ENCODE results near the gene SOBP.

Gene SOBP

DNA sequence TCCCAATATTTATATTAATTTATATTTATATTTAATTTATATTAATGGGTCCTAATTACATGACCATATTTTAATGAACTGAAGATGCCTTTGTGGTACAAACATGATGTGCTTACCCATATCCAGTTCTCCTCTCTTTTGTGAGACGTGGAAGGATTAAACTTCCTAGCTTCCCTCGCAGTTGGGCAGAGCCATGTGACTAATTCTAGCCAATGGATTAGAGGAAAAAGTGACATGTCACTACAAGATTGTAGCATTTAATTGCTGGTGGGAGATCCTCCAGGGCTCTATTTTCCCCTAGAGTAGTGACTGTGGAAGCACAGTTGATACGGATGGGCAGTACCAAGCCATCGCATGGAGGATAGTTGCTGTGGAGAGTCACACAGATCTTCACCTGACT, 4.8 kb upstream of the SOBP start:
- DNase-seq (ENCODE audit: insufficient read length, low spot score) = no peak

DNA sequence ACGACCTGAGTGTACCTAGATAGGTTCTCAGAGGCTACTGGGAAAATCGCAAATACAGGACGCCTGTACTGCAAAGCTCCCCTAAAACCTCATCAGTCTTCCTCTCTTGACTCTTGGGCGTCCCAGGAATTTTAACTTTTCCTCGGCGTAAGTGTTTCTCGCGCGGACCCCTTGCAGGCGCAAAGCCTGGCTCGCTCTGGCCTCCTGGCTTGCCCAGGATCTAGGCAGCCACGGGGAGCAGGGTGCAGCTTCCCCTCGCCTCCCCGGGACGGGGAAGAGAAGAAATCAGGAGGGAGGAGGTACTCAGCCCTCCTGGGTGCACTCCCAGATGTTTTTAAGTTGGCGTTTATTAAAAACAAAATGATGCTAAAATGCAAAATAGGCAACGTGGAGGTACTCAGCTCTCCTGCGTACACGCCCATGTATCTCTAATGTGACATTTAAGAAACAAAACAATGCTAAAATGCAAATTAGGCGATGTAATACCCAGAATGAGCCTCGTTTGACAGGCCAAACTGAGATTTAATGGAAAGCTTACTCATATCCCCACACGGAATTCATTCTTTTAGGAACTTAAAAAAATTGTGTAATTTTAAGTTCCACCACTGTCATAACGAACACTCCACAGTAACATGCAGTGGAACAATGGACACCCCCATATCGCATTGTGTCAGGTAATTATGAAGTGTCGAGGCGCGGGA, 1.6 kb upstream of the SOBP start:
- DNase-seq (ENCODE audit: insufficient read length, low spot score) = no peak
- FAIRE-seq = no peak

More for the DNA sequence above, 4.8 kb upstream of the SOBP start:
- no peak for FAIRE-seq

GRCh38 chr6:107488875-107489635, 862 bp upstream of the SOBP start:
- DNase-seq (ENCODE audit: insufficient read length, low spot score) = peak; percentile 35
- no peak for FAIRE-seq

DNA sequence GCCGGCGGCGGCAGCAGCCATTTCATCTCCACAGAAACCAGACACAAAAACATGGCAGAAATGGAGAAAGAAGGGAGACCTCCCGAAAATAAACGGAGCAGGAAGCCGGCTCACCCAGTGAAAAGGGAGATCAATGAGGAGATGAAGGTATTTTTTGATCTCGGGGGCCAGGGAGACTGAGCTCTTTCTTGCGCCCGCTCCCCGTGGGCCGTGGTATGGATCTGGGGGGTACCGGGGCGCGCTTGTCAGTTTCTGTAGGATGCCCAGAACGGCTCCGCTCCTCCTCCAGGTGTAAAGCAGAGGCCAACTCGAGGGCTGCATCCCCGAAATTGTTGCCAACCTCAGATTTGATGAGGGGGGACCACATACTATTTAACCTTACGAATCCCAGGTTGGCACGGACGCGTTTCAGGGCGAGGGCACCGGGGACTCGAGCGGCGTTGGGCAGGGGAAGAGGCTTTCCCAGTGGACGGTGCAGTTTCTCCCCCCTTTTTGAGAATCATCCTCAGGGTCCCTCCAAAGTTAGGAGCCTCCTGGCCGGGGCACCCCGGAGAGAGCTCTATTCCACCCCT, 735 bp downstream of the SOBP start:
- FAIRE-seq = no peak
- DNase-seq (ENCODE audit: insufficient read length, low spot score) = no peak

- FAIRE-seq = no peak
- DNase-seq (ENCODE audit: insufficient read length, low spot score) = no peak
These were observed 1.3 kb downstream of the SOBP start for GRCh38 chr6:107491138-107491609.

DNA sequence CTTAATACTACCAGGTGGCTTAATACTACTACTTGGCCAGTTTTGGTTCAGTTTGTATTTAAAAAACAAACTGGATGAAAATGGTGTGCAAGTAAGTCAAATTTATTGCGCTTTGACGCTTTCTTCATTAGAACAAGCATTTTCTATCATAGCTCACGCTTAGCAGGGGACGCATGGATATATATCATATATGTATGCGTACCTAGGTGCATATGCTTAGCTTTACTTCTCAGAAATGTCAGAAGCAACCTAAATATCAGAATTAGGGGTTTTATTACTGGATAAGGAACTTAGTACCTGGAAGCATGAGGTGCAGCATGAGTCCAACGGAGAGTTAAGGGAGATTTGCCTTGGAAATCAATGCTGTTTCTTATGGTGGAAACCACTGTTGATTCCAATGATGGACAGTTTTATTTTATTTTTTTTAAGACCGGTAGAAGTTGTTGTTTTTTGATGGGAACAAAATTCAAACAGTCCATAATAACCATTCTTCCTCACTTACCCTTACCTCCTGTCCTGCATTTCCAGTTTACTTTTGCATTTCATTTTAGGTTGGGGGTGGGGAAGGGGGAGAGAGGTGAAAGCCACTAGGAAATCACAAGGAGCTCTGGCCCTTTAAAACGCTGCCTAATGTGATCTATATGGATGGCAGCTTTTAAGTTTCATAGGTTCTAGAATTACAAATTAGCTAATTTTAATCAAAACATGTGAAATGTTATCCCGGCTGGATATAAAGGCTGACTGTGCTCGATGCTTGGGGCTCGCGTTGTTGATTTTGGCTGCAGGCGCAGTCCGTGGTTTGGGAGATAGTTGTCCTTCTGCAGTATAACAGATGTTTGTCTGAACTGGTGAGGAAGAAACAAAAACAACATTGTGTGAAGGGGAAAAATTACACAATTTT, 2.1 kb downstream of the SOBP start:
- DNase-seq (ENCODE audit: insufficient read length, low spot score) (no peak), FAIRE-seq (no peak)

DNA sequence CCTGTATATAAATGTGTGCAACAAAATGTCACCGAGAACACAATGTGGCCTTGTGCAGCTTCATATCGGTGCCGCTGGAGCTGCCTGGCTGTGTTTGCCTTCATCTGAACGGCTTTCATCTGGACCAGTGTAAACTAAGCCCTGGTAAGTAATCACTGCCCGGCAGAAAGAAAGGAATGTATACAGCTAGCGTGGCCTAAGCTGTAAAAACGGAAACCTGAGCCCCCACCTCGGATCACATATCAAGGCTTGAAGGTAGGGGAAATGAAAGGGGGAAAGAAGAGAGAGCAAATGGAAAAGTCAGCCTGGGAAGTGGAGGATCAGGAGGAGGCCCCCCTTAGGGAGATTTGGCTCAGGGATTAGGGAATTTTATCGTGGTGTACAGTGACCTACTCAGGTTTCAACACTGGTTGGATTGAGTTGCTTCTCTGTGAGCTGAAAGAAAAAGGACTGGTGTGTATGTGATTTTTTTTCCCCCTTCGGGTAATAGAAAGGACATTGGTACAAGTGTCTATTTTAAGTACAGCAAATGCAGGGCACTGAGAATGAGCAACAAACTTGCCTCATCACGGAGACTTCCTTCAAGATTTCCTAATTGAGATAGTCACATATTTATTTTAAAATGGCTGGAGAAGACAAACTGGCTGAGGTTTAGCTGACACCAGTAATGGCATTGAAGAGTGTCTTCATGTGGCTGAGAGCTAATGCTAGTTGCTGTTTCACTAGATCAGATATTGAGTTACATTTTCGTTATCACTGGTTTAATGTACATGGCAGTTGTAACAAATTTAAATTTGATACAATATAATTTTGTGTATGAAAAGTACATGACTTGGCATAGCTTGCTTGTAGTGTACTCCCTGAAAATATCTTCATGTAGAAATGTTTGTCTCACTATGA, 3.5 kb downstream of the SOBP start:
- no peak for DNase-seq (ENCODE audit: insufficient read length, low spot score)
- no peak for FAIRE-seq

GRCh38 chr6:107495196-107495643, 5.3 kb downstream of the SOBP start:
- FAIRE-seq (no peak), DNase-seq (ENCODE audit: insufficient read length, low spot score) (no peak)

DNA sequence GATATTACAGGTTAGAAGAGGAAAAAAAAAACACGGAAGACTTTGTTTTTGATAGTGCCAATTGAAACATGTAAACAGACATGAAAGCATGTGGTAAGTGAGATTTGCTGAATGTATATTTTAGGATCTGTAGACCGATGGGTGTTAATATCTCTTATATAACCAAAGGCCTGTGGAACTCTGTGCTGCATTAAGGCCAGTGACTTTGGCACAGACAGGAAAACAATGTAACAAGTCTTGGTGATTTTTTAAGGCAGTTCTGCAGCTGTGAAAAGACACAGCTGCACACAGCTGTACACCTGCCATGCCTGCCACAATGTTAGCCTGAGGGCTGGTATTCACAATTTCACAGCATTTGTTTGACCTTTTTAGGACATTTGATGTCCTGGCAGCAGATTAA, 6.1 kb downstream of the SOBP start:
- no peak for FAIRE-seq
- DNase-seq (ENCODE audit: insufficient read length, low spot score) = no peak

DNA sequence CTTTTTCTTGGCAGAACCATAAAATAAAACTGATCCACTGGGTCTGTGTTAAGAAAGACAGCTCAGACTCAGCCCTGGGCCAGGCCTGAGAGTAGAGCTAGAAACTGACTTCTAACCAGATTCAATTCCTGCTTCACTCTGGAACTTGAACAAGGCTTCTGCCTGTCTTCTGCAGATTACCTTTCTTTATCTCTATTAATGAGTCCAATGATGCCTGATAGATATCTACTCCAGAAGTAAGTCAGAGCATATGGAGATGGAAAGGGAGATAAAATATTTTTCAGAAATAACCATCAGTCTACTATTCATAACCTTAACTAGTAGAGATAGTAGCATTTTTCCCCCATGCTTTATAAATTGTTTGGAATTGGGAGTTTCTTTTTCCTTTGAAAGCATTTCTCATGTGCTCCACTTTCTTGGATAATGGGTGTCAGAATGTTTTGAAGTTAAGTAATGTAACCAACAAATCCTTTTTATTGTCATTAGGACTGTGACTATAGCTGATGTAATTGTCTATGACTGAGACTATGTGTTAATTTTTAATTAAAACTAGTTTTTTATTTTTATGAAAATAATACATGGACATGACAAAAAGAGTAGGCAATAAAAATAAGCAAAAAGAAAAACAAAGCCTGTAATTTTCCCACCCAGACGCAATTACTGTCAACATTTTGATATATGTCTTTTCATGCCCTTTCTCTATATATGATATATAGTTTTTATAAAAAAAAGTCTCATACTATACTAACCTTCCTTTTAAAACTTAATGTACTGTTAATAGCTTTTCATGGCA, 7.2 kb downstream of the SOBP start:
- FAIRE-seq (no peak), DNase-seq (ENCODE audit: insufficient read length, low spot score) (no peak)

DNA sequence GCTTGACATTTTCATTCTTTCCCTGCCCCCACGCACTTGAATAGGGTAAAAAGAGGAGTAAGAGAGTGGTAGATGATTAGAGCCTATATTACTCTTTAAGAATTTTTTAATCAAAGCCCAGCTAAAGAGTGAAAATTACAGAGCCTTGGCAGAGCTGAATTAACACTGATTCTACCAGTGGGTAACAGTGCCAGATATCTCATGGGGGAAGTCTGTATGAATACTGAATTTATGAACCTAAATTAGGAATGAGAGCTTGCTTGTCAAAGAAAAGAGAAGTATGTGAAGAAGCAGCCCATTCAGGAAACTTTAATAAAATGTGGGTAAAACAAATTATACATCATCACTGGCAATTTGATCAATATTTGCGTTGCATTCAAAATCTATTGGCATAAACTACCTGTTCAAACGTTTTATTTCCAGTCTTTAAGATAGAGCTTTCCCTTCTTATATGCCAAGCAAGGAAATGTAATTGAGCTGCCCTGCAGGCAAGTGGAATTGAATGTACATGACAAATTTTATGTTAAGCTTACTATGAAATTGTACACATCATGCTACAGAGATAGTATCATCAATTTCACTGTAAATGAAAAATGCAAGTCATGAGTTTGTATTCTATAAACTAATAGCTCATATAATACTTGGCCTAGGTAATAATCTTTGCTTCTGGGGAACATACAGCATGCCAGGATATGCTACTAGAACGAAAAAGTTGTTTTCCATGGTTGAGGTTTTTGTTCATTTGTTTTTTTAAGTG, 14.5 kb downstream of the SOBP start:
- DNase-seq (ENCODE audit: insufficient read length, low spot score) (no peak), FAIRE-seq (no peak)

- FAIRE-seq (no peak), DNase-seq (ENCODE audit: insufficient read length, low spot score) (no peak)
These were observed 16.2 kb downstream of the SOBP start for GRCh38 chr6:107506145-107506544.

DNA sequence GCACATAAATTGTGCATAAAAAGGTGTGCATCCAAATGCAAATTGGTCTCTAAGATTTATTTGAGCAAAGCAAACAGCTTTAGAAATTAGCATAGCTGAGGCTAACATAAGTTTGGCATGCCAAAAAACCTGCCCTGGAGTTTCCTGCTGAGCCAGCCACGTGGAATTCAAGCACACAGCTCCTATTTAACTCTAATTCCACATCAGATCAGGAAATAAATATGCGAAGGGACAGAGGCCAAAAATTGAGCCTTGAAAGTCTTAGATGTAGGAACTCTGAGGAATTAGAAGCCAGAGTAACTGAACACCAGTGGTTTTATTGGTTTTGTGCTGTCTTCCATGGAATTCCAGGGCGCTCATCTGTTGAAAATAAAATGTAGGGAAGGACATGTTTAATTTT, 19.6 kb downstream of the SOBP start:
- FAIRE-seq = no peak
- DNase-seq (ENCODE audit: insufficient read length, low spot score) = no peak

DNA sequence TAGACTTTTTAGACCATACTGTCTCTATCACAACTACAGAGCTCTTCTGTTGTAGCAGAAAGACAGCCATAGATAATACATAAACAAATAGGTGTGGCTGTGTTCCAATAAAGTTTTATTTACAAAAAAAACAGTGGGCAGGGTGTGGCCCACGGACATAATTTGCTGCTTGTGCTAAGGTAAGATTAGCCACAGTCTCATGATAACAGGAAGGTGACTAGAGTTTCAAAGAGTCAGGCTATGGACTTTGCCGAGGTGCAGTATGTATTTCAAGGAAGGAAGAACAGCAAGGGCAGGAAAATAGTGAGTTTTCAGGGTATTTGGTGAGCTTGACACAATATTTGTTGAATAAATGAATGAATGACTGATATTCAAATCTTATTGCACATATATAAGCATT, 20.2 kb downstream of the SOBP start:
- FAIRE-seq = no peak
- no peak for DNase-seq (ENCODE audit: insufficient read length, low spot score)

GRCh38 chr6:107511511-107511993, 21.6 kb downstream of the SOBP start:
- no peak for FAIRE-seq
- no peak for DNase-seq (ENCODE audit: insufficient read length, low spot score)

- no peak for FAIRE-seq
These were observed 23.3 kb downstream of the SOBP start for GRCh38 chr6:107513214-107513613.

DNA sequence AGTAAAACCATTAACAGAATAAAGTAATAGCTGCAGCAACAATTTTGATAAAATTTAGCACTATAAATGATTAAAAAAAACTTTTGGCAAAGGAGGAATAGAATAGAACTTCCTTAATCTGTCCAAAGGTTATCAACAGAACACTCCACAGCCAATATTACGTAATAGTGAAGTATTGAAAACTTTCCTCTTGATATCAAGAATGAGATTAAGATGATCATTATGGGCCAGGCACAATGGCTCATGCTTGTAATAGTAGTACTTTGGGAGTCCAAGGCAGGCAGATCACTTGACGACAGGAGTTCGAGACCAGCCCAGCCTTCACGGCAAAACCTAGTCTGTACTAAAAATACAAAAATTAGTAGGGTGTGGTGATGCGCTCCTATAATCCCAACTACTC, 26.0 kb downstream of the SOBP start:
- FAIRE-seq = no peak
- no peak for DNase-seq (ENCODE audit: insufficient read length, low spot score)

More at GRCh38 chr6:107513214-107513613, 23.3 kb downstream of the SOBP start:
- no peak for DNase-seq (ENCODE audit: insufficient read length, low spot score)

DNA sequence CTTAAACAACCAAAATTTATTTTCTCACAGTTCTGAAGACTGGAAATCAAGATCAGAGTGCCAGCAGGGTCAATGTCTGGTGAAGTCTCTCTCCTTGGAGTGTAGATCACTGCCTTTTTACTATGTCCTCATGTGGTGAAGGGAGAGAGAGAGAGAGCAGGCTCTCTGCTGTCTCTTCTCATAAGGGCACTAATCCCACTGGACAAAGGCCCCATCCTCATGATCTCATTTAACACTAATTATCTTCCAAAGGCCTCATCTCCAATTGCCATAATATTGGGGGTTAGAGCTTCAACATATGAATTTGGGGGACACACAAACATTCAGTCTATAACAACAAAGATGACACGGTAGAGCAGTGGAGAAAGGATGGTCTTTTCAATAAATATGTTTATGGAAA, 27.4 kb downstream of the SOBP start:
- DNase-seq (ENCODE audit: insufficient read length, low spot score) = no peak
- no peak for FAIRE-seq

Measured in GM19239 (cell line).